ENCODE results near the gene LSM12. TPM values are rescaled to one million over a fixed set of nuclear protein-coding genes. Genes with fewer than 3 reads are reported as not detected.

Gene LSM12
- polyA plus RNA-seq, 1 of the 3 experiments (the other 2 are of a cell fraction), result 26.6 TPM

DNA sequence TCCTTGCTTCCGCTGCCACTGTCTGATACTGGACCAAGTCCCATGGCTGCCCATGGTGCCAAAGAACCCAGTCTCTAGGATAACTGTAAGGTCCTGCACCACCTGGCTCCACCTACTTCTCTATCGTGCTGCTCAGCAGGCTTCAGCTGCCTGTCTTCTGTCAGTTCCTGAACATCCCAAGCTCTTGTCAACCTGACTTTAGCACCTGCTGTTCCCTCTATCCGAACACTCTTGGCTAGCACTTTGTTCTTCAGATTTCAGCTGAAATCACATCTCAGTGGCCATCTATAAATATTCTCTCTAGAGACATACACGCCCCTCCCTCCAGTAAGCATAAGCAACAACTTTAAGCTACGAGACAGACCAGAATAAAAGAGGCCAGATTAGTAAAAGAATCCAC, 36.7 kb downstream of the LSM12 start:
- Histone ChIP-seq H3K4me1 (ENCODE audit: control insufficient read depth in 1 of 2, insufficient read depth in 2 of 2, low read depth in 1 of 2, low read length in 1 of 2) (peaks cover 0 to 11% of the 10 kb centered on the region in 2 experiments; a peak in 1 of 4 replicates), H3K9me2 (no peaks in the 10 kb centered on the region), H4K20me1 (ENCODE audit: insufficient read depth) (no peaks in the 10 kb centered on the region), H3K27ac (ENCODE audit: low read depth in 2 of 2, low read length in 1 of 2) (no peak overlapping the region), H3F3A (replicated peaks; ENCODE audit: insufficient read depth) (peaks cover 8% of the 10 kb centered on the region), H3K79me2 (ENCODE audit: insufficient read depth) (no peaks in the 10 kb centered on the region; the same call in 1 of the 2 replicates), H3K36me3 (replicated peaks in 1 of 2; ENCODE audit: control insufficient read depth in 1 of 2, insufficient read depth in 2 of 2, low read length in 1 of 2) (peaks cover 37% of the 10 kb centered on the region in 2 experiments), H3K4me2 (no peak overlapping the region), H3K27me3 (ENCODE audit: insufficient read depth) (no peaks in the 10 kb centered on the region), H3K9me3 (no peaks in the 10 kb centered on the region), H2AFZ (ENCODE audit: low read depth) (no peak overlapping the region), H3K9ac (no peak overlapping the region), H3K4me3 (ENCODE audit: low read depth in 2 of 2, low read length in 1 of 2) (no peak overlapping the region)
- TF ChIP-seq PBX3 (IDR thresholded peaks at IDR 0.05) (no peak), FOXM1 (IDR thresholded peaks at IDR 0.05; ENCODE audit: low read depth) (no peak), CTCF (IDR thresholded peaks at IDR 0.05) (no peak), CHD2 (IDR thresholded peaks at IDR 0.05; ENCODE audit: low read length, partially characterized antibody) (no peak), FOSL2 (IDR thresholded peaks at IDR 0.05; ENCODE audit: borderline replicate concordance, low read depth) (no peak), JUND (IDR thresholded peaks at IDR 0.05) (no peak), IRF3 (IDR thresholded peaks at IDR 0.05; ENCODE audit: low read depth, low read length) (no peak), USF2 (IDR thresholded peaks at IDR 0.05; ENCODE audit: borderline replicate concordance, low read depth, low read length) (no peak), RXRA (IDR thresholded peaks at IDR 0.05; ENCODE audit: borderline replicate concordance, low read depth) (no peak), POLR2AphosphoS5 (IDR thresholded peaks at IDR 0.05; ENCODE audit: low read depth, low read length) (no peak)
- TF ChIP-seq, protein P1, sequence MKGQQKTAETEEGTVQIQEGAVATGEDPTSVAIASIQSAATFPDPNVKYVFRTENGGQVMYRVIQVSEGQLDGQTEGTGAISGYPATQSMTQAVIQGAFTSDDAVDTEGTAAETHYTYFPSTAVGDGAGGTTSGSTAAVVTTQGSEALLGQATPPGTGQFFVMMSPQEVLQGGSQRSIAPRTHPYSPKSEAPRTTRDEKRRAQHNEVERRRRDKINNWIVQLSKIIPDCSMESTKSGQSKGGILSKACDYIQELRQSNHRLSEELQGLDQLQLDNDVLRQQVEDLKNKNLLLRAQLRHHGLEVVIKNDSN (IDR thresholded peaks at IDR 0.05; ENCODE audit: borderline replicate concordance, low read depth), result no peak
- ChIA-PET POLR2A (no interaction called here), CTCF (interaction anchor here (0.8 to 3.2 kb wide), 4 partner anchors 12 to 151 kb away, joined by 3 to 15 read pairs (median 8); no protein-coding TSS in a partner anchor)
- DNase-seq, result no peak
- 97% methylated on average over 5 of the region's 5 CpGs for WGBS (ENCODE audit: low lambda C conversion rate)
